ENCODE results near the gene SLC25A11. TPM values are rescaled to one million over a fixed set of nuclear protein-coding genes. Genes with fewer than 3 reads are reported as not detected.

The SLC25A11 gene
- total and polyA plus RNA-seq, 2 experiments from 2014 or later: 59.5 to 78.7 TPM

DNA sequence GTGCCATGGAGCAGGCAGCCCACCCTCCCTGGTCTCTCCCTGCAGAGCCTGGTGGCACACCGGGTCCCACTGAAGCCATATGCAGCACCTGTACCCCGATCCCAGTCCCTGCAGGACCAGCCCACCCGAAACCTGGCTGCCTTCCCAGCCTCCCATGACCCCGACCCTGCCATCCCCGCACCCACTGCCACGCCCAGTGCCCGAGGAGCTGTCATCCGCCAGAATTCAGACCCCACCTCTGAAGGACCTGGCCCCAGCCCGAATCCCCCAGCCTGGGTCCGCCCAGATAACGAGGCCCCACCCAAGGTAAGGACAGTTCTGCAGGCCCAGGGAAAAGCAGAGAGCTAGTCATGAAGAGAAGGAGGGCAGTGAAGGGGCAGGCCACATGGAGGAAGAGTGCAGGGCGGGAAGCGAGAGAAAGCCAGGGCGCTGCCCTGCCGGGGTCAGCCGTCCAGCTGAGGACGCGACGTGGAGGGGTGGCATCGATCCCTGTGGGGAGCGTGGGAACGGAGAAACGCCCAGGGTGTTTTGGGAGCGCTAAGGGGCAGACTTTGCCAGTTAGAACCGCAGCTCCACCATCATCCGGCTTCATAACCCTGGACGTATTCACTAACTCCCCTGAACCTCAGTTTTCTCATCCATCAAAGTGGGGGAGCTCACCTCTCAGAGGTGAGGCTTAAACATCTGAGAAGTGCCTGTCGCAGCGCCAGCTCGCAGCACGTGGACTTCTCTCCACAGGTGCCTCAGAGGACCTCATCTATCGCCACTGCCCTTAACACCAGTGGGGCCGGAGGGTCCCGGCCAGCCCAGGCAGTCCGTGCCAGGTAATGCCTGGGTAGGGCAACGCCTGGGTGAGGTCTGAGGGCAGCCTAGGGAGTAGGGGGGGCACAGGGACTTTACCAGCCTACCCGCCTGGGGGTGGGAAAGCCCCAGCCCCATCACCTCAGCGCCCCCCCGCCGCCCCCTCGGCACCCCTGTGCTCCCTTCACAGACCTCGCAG lies 48.1 kb downstream of the SLC25A11 start:
- DNase-seq (ENCODE audit: low spot score): no peak
- WGBS (ENCODE audit: low lambda C conversion rate, missing lambda C conversion rate): 96% methylated on average over 35 of the region's 42 CpGs
- H3K27ac ChIP-seq: no peak overlapping the region
- no peak overlapping the region for H3K4me2 ChIP-seq
- no peak overlapping the region for H2AFZ ChIP-seq
- no peak for TF ChIP-seq EZH2phosphoT487 (IDR thresholded peaks at IDR 0.05; ENCODE audit: low read depth, severe bottlenecking, unreplicated experiment)
- TF ChIP-seq EZH2 (IDR thresholded peaks at IDR 0.05; ENCODE audit: borderline replicate concordance): no peak
- TF ChIP-seq, protein P1, sequence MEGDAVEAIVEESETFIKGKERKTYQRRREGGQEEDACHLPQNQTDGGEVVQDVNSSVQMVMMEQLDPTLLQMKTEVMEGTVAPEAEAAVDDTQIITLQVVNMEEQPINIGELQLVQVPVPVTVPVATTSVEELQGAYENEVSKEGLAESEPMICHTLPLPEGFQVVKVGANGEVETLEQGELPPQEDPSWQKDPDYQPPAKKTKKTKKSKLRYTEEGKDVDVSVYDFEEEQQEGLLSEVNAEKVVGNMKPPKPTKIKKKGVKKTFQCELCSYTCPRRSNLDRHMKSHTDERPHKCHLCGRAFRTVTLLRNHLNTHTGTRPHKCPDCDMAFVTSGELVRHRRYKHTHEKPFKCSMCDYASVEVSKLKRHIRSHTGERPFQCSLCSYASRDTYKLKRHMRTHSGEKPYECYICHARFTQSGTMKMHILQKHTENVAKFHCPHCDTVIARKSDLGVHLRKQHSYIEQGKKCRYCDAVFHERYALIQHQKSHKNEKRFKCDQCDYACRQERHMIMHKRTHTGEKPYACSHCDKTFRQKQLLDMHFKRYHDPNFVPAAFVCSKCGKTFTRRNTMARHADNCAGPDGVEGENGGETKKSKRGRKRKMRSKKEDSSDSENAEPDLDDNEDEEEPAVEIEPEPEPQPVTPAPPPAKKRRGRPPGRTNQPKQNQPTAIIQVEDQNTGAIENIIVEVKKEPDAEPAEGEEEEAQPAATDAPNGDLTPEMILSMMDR (IDR thresholded peaks at IDR 0.05; ENCODE audit: poor library complexity): no peak
- no peaks in the 10 kb centered on the region for H3K36me3 ChIP-seq (replicated peaks; ENCODE audit: insufficient read depth, low read depth)
- H3K27me3 ChIP-seq: no peaks in the 10 kb centered on the region
- no peaks in the 10 kb centered on the region for H4K20me1 ChIP-seq (ENCODE audit: insufficient read depth, poor library complexity, severe bottlenecking)
- no peaks in the 10 kb centered on the region for H3K4me1 ChIP-seq (ENCODE audit: insufficient read depth)
- H3K4me3 ChIP-seq: no peak overlapping the region
- no peaks in the 10 kb centered on the region for H3K9me3 ChIP-seq (ENCODE audit: low read depth)
- no peaks in the 10 kb centered on the region for H3K9me2 ChIP-seq (replicated peaks; ENCODE audit: insufficient read depth)
- H3K79me2 ChIP-seq: no peaks in the 10 kb centered on the region

DNA sequence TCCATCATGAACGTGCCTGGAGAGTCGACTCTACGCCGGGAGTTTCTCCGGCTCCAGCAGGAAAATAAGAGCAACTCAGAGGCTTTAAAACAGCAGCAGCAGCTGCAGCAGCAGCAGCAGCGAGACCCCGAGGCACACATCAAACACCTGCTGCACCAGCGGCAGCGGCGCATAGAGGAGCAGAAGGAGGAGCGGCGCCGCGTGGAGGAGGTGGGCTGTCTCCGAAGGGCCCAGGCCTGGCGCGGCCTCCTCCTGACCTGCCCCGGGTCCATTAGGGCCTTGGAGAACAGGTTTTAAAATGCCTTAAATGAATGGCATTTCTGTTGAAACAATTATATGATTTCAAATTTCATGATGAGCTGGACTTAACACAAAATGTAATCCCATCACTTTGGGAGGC lies 52.3 kb downstream of the SLC25A11 start:
- Histone ChIP-seq H3K4me3 (no peak overlapping the region), H3K27ac (no peak overlapping the region), H3K27me3 (no peaks in the 10 kb centered on the region), H3K79me2 (no peaks in the 10 kb centered on the region), H3K4me2 (no peak overlapping the region), H4K20me1 (ENCODE audit: insufficient read depth, poor library complexity, severe bottlenecking) (no peaks in the 10 kb centered on the region), H2AFZ (no peak overlapping the region), H3K9me3 (ENCODE audit: low read depth) (no peaks in the 10 kb centered on the region), H3K36me3 (replicated peaks; ENCODE audit: insufficient read depth, low read depth) (no peaks in the 10 kb centered on the region), H3K4me1 (ENCODE audit: insufficient read depth) (no peaks in the 10 kb centered on the region), H3K9me2 (replicated peaks; ENCODE audit: insufficient read depth) (no peaks in the 10 kb centered on the region)
- TF ChIP-seq EZH2phosphoT487 (IDR thresholded peaks at IDR 0.05; ENCODE audit: low read depth, severe bottlenecking, unreplicated experiment): no peak
- DNase-seq (ENCODE audit: low spot score): no peak
- 96% methylated on average over 18 of the region's 18 CpGs for WGBS (ENCODE audit: low lambda C conversion rate, missing lambda C conversion rate)

Small RNAs within 50 kb of the gene (microRNA-seq; reads per million reads assigned to microRNA genes)
- not detected for gene MIR6864
- gene MIR6865: 1.8 reads per million

Small RNAs within 50 kb of the gene (small RNA-seq; reads per million reads assigned to genes)
- not detected for gene MIR6864
- gene MIR6865: not detected

Other genes with a start within 250 kb of the SLC25A11 start
- gene PELP1, start 235.9 kb downstream of the SLC25A11 start, total RNA-seq: 17.6 and 18.5 TPM in 2 replicates
- 35.2 and 42.9 TPM in 2 replicates for gene PELP1, start 235.9 kb downstream of the SLC25A11 start, polyA plus RNA-seq
- 15.3 and 17.4 TPM in 2 replicates for gene ARRB2, start 229.4 kb downstream of the SLC25A11 start, total RNA-seq
- gene ARRB2, start 229.4 kb downstream of the SLC25A11 start, polyA plus RNA-seq: 20.0 and 21.1 TPM in 2 replicates
- gene MED11, start 208.6 kb downstream of the SLC25A11 start, total RNA-seq: 36.3 and 36.9 TPM in 2 replicates
- 39.4 and 42.7 TPM in 2 replicates for gene MED11, start 208.6 kb downstream of the SLC25A11 start, polyA plus RNA-seq
- gene ZMYND15, start 200.2 kb downstream of the SLC25A11 start, total RNA-seq: 1.6 and 2.9 TPM in 2 replicates
- gene ZMYND15, start 200.2 kb downstream of the SLC25A11 start, polyA plus RNA-seq: 4.1 and 4.8 TPM in 2 replicates
- 38.7 and 39.9 TPM in 2 replicates for gene CXCL16, start 200.1 kb downstream of the SLC25A11 start, total RNA-seq
- gene CXCL16, start 200.1 kb downstream of the SLC25A11 start, polyA plus RNA-seq: 73.2 and 82.5 TPM in 2 replicates
- gene TM4SF5, start 168.2 kb downstream of the SLC25A11 start, total RNA-seq: 16.7 and 20.8 TPM in 2 replicates
- 42.6 and 54.0 TPM in 2 replicates for gene TM4SF5, start 168.2 kb downstream of the SLC25A11 start, polyA plus RNA-seq
- gene VMO1, start 153.7 kb downstream of the SLC25A11 start, total RNA-seq: 0.33 TPM in 1 of 2 replicates, not detected in the other
- 2.7 and 4.3 TPM in 2 replicates for gene VMO1, start 153.7 kb downstream of the SLC25A11 start, polyA plus RNA-seq
- 36.4 and 40.1 TPM in 2 replicates for gene GLTPD2, start 151.1 kb downstream of the SLC25A11 start, total RNA-seq
- 80.7 and 100.0 TPM in 2 replicates for gene GLTPD2, start 151.1 kb downstream of the SLC25A11 start, polyA plus RNA-seq
- gene PSMB6, start 143.9 kb downstream of the SLC25A11 start, total RNA-seq: 126 and 154 TPM in 2 replicates
- 287 and 295 TPM in 2 replicates for gene PSMB6, start 143.9 kb downstream of the SLC25A11 start, polyA plus RNA-seq
- gene PLD2, start 132.9 kb downstream of the SLC25A11 start, total RNA-seq: 13.9 and 25.2 TPM in 2 replicates
- gene PLD2, start 132.9 kb downstream of the SLC25A11 start, polyA plus RNA-seq: 21.8 and 27.3 TPM in 2 replicates
- 24.4 and 45.3 TPM in 2 replicates for gene MINK1, start 106.7 kb downstream of the SLC25A11 start, total RNA-seq
- gene MINK1, start 106.7 kb downstream of the SLC25A11 start, polyA plus RNA-seq: 39.7 and 49.4 TPM in 2 replicates
- 7.4 and 9.1 TPM in 2 replicates for gene C17orf107, start 40.5 kb downstream of the SLC25A11 start, total RNA-seq
- 8.8 and 14.1 TPM in 2 replicates for gene C17orf107, start 40.5 kb downstream of the SLC25A11 start, polyA plus RNA-seq
- 0.60 and 1.0 TPM in 2 replicates for gene CHRNE, start 36.9 kb downstream of the SLC25A11 start, total RNA-seq
- 0.83 and 1.2 TPM in 2 replicates for gene CHRNE, start 36.9 kb downstream of the SLC25A11 start, polyA plus RNA-seq
- not detected in 2 replicates for gene GP1BA, start 7.8 kb downstream of the SLC25A11 start, total RNA-seq
- 0.06 TPM in 1 of 2 replicates, not detected in the other for gene GP1BA, start 7.8 kb downstream of the SLC25A11 start, polyA plus RNA-seq
- 59.2 and 65.1 TPM in 2 replicates for gene RNF167, start 222 bp upstream of the SLC25A11 start, total RNA-seq
- 66.5 and 75.3 TPM in 2 replicates for gene RNF167, start 222 bp upstream of the SLC25A11 start, polyA plus RNA-seq
- gene PFN1, start 8.5 kb upstream of the SLC25A11 start, total RNA-seq: 244 and 280 TPM in 2 replicates
- gene PFN1, start 8.5 kb upstream of the SLC25A11 start, polyA plus RNA-seq: 706 and 713 TPM in 2 replicates
- gene ENO3, start 11.1 kb upstream of the SLC25A11 start, total RNA-seq: 16.3 and 18.7 TPM in 2 replicates
- gene ENO3, start 11.1 kb upstream of the SLC25A11 start, polyA plus RNA-seq: 30.2 and 40.4 TPM in 2 replicates
- 64.3 and 85.7 TPM in 2 replicates for gene SPAG7, start 27.8 kb upstream of the SLC25A11 start, total RNA-seq
- gene SPAG7, start 27.8 kb upstream of the SLC25A11 start, polyA plus RNA-seq: 194 and 224 TPM in 2 replicates
- gene CAMTA2, start 47.6 kb upstream of the SLC25A11 start, total RNA-seq: 6.9 and 12.5 TPM in 2 replicates
- 45.6 and 47.5 TPM in 2 replicates for gene CAMTA2, start 47.6 kb upstream of the SLC25A11 start, polyA plus RNA-seq
- gene INCA1, start 57.5 kb upstream of the SLC25A11 start, total RNA-seq: 1.6 and 2.7 TPM in 2 replicates
- gene INCA1, start 57.5 kb upstream of the SLC25A11 start, polyA plus RNA-seq: 4.1 and 5.5 TPM in 2 replicates
- gene KIF1C, start 57.9 kb upstream of the SLC25A11 start, total RNA-seq: 51.3 and 59.4 TPM in 2 replicates
- gene KIF1C, start 57.9 kb upstream of the SLC25A11 start, polyA plus RNA-seq: 65.2 and 75.9 TPM in 2 replicates
- 0.13 TPM in 1 of 2 replicates, not detected in the other for gene SLC52A1, start 95.4 kb upstream of the SLC25A11 start, total RNA-seq
- gene SLC52A1, start 95.4 kb upstream of the SLC25A11 start, polyA plus RNA-seq: 0.16 TPM in 1 of 2 replicates, not detected in the other
- 0.12 and 0.23 TPM in 2 replicates for gene ZFP3, start 138.4 kb upstream of the SLC25A11 start, total RNA-seq
- gene ZFP3, start 138.4 kb upstream of the SLC25A11 start, polyA plus RNA-seq: 0.24 and 0.32 TPM in 2 replicates
- 10.1 and 11.8 TPM in 2 replicates for gene ZNF232, start 171.8 kb upstream of the SLC25A11 start, total RNA-seq
- 8.1 and 12.0 TPM in 2 replicates for gene ZNF232, start 171.8 kb upstream of the SLC25A11 start, polyA plus RNA-seq
- 0.07 and 0.12 TPM in 2 replicates for gene USP6, start 176.0 kb upstream of the SLC25A11 start, total RNA-seq
- 0.11 and 0.34 TPM in 2 replicates for gene USP6, start 176.0 kb upstream of the SLC25A11 start, polyA plus RNA-seq